Putamen (tissue), 1 donor: ENCODE results near the gene ARFGEF3.

Experiments
- DNase-seq: peaks from one replicate; pipeline ENCODE4 v3.0.0-alpha.2; 2016; ENCODE audit warnings: low spot score

Gene ARFGEF3

GRCh38 chr6:138307352-138307751 lies 145.6 kb downstream of the ARFGEF3 start:
- DNase-seq: no peak

- peak; percentile 37 for DNase-seq
Measured at GRCh38 chr6:138307816-138308730, 146.3 kb downstream of the ARFGEF3 start.

- no peak for DNase-seq
Measured at GRCh38 chr6:138308731-138309110, 147.0 kb downstream of the ARFGEF3 start.

GRCh38 chr6:138309695-138310094 lies 148.0 kb downstream of the ARFGEF3 start:
- no peak for DNase-seq

- no peak for DNase-seq
Measured at GRCh38 chr6:138310294-138310693, 148.6 kb downstream of the ARFGEF3 start.

- no peak for DNase-seq
Measured at GRCh38 chr6:138310821-138311220, 149.1 kb downstream of the ARFGEF3 start.

GRCh38 chr6:138311268-138311667 lies 149.5 kb downstream of the ARFGEF3 start:
- no peak for DNase-seq

GRCh38 chr6:138318741-138319375 lies 157.1 kb downstream of the ARFGEF3 start:
- DNase-seq: no peak

GRCh38 chr6:138321934-138322333 lies 160.2 kb downstream of the ARFGEF3 start:
- no peak for DNase-seq

GRCh38 chr6:138323821-138324220 lies 162.1 kb downstream of the ARFGEF3 start:
- no peak for DNase-seq

- DNase-seq: no peak
Measured at GRCh38 chr6:138328210-138328609, 166.5 kb downstream of the ARFGEF3 start.

- DNase-seq: no peak
Measured at GRCh38 chr6:138330763-138331162, 169.0 kb downstream of the ARFGEF3 start.

- no peak for DNase-seq
Measured at GRCh38 chr6:138331444-138331843, 169.7 kb downstream of the ARFGEF3 start.

- no peak for DNase-seq
Measured at GRCh38 chr6:138331984-138332383, 170.2 kb downstream of the ARFGEF3 start.

- DNase-seq: no peak
Measured at GRCh38 chr6:138334000-138334399, 172.3 kb downstream of the ARFGEF3 start.

GRCh38 chr6:138334963-138335362 lies 173.2 kb downstream of the ARFGEF3 start:
- DNase-seq: no peak

- no peak for DNase-seq
Measured at GRCh38 chr6:138336221-138336620, 174.5 kb downstream of the ARFGEF3 start.

GRCh38 chr6:138337076-138337475 lies 175.3 kb downstream of the ARFGEF3 start:
- DNase-seq: no peak

GRCh38 chr6:138339024-138339423 lies 177.3 kb downstream of the ARFGEF3 start:
- no peak for DNase-seq

GRCh38 chr6:138341176-138341575 lies 179.4 kb downstream of the ARFGEF3 start:
- DNase-seq: no peak

GRCh38 chr6:138343112-138343511 lies 181.4 kb downstream of the ARFGEF3 start:
- DNase-seq: no peak

- DNase-seq: no peak
Measured at GRCh38 chr6:138345565-138346285, 184.0 kb downstream of the ARFGEF3 start.
